ENCODE measurements around the gene LPP. TPM values are rescaled to one million over a fixed set of nuclear protein-coding genes. Genes with fewer than 3 reads are reported as not detected.

The LPP gene
- polyA plus RNA-seq, 3 donors, result 14.1 to 23.2 (median 15.3) TPM

GRCh38 chr3:188437926-188438325 is 284.0 kb downstream of the LPP start:
- no peak for TF ChIP-seq CTCF (IDR thresholded peaks at IDR 0.05)
- no peak overlapping the region for H2AFZ ChIP-seq (ENCODE audit: insufficient read depth, low read depth, low read length, poor library complexity, severe bottlenecking)
- H4K20me1 ChIP-seq (ENCODE audit: insufficient read depth, low read length), result no peaks in the 10 kb centered on the region
- H3K79me2 ChIP-seq (ENCODE audit: insufficient read depth, low read length), result peaks cover 5% of the 10 kb centered on the region
- H3K36me3 ChIP-seq (replicated peaks in 1 of 2; ENCODE audit: control insufficient read depth in 1 of 2, insufficient read depth in 2 of 2, low read length in 2 of 2), result no peaks in the 10 kb centered on the region
- H3K4me3 ChIP-seq (replicated peaks in 1 of 3; ENCODE audit: low read depth in 2 of 3, low read length in 3 of 3), result no peak overlapping the region
- H3K4me2 ChIP-seq (replicated peaks; ENCODE audit: extremely low read depth, low read length, poor library complexity, severe bottlenecking), result no peak overlapping the region
- Mint-ChIP-seq H3K9me3 (no peaks in the 10 kb centered on the region), H3K27ac (peak overlapping the region in 4 of 7 donors; percentile 8 to 95 (median 74)), H3K27me3 (ENCODE audit: low read depth in 3 of 3) (no peaks in the 10 kb centered on the region), H3K4me1 (peaks cover 53% of the 10 kb centered on the region), H3K36me3 (peaks cover 21 to 22% of the 10 kb centered on the region in 2 donors), H3K4me3 (no peak overlapping the region)
- intact Hi-C loops (cut with micrococcal nuclease), result loop anchor here (5.0 to 10.0 kb wide), 3 partner anchors 143 to 507 kb away; no protein-coding TSS in a partner anchor
- WGBS (ENCODE audit: insufficient coverage), result 100% methylated on average over 1 of the region's 2 CpGs
- no peak overlapping the region for H3K9ac ChIP-seq (ENCODE audit: insufficient read depth, low read length, poor library complexity, severe bottlenecking)
- peaks cover 38 to 59% of the 10 kb centered on the region in 2 donors for H3K4me1 ChIP-seq (ENCODE audit: control insufficient read depth in 1 of 2, insufficient read depth in 2 of 2, low read length in 2 of 2)
- no peaks in the 10 kb centered on the region for H3K27me3 ChIP-seq (ENCODE audit: control insufficient read depth in 2 of 2, insufficient read depth in 2 of 2, low read length in 2 of 2)
- peak in 1 of 3 donors; percentile 79 for DNase-seq
- H3K9me3 ChIP-seq (replicated peaks in 1 of 2; ENCODE audit: control insufficient read depth in 1 of 2, insufficient read depth in 1 of 2, low read length in 2 of 2), result no peaks in the 10 kb centered on the region
- no peak overlapping the region for H3K27ac ChIP-seq (ENCODE audit: low read depth in 1 of 2, low read length in 2 of 2)

GRCh38 chr3:188439080-188439479 is 285.1 kb downstream of the LPP start:
- H3K79me2 ChIP-seq (ENCODE audit: insufficient read depth, low read length), result peaks cover 5% of the 10 kb centered on the region
- H3K36me3 Mint-ChIP-seq, result peaks cover 25% of the 10 kb centered on the region in 2 donors
- peaks cover 42% of the 10 kb centered on the region for H3K4me1 Mint-ChIP-seq
- peak overlapping the region; percentile 40 to 90 for H3K27ac ChIP-seq (ENCODE audit: low read depth in 1 of 2, low read length in 2 of 2)
- peak overlapping the region; percentile 52 for H2AFZ ChIP-seq (ENCODE audit: insufficient read depth, low read depth, low read length, poor library complexity, severe bottlenecking)
- H3K9me3 ChIP-seq (replicated peaks in 1 of 2; ENCODE audit: control insufficient read depth in 1 of 2, insufficient read depth in 1 of 2, low read length in 2 of 2), result no peaks in the 10 kb centered on the region
- no peaks in the 10 kb centered on the region for H3K27me3 Mint-ChIP-seq (ENCODE audit: low read depth in 3 of 3)
- TF ChIP-seq CTCF (IDR thresholded peaks at IDR 0.05), result no peak
- peak overlapping the region; percentile 43 for H3K9ac ChIP-seq (ENCODE audit: insufficient read depth, low read length, poor library complexity, severe bottlenecking)
- DNase-seq, result peak; percentile 78 to 97 (median 93)
- no peaks in the 10 kb centered on the region for H4K20me1 ChIP-seq (ENCODE audit: insufficient read depth, low read length)
- peak overlapping the region; percentile 59 for H3K4me2 ChIP-seq (replicated peaks; ENCODE audit: extremely low read depth, low read length, poor library complexity, severe bottlenecking)
- no peaks in the 10 kb centered on the region for H3K27me3 ChIP-seq (ENCODE audit: control insufficient read depth in 2 of 2, insufficient read depth in 2 of 2, low read length in 2 of 2)
- intact Hi-C loops (cut with micrococcal nuclease), result loop anchor here (5.0 to 10.0 kb wide), 3 partner anchors 144 to 506 kb away; no protein-coding TSS in a partner anchor
- peak overlapping the region in 1 of 3 experiments; percentile 50 for H3K4me3 ChIP-seq (replicated peaks in 1 of 3; ENCODE audit: low read depth in 2 of 3, low read length in 3 of 3)
- H3K4me3 Mint-ChIP-seq, result peak overlapping the region in 1 of 2 donors; percentile 48
- H3K4me1 ChIP-seq (ENCODE audit: control insufficient read depth in 1 of 2, insufficient read depth in 2 of 2, low read length in 2 of 2), result peaks cover 26 to 48% of the 10 kb centered on the region in 2 donors
- WGBS (ENCODE audit: insufficient coverage), result 0% methylated on average over 1 of the region's 5 CpGs
- no peaks in the 10 kb centered on the region for H3K9me3 Mint-ChIP-seq
- no peaks in the 10 kb centered on the region for H3K36me3 ChIP-seq (replicated peaks in 1 of 2; ENCODE audit: control insufficient read depth in 1 of 2, insufficient read depth in 2 of 2, low read length in 2 of 2)
- H3K27ac Mint-ChIP-seq, result peak overlapping the region; percentile 86 to 96 (median 93)

All from CD14-positive monocyte (primary cell).